Uterus (tissue), 4 donors: ENCODE data around the gene RASGRP1. TPM values are rescaled to one million over a fixed set of nuclear protein-coding genes. Genes with fewer than 3 reads are reported as not detected.

Experiments
- DNase-seq, 2 donors: peaks; one replicate each; pipeline ENCODE4 v3.0.0-alpha.2; 2019 to 2020
- H3K27ac ChIP-seq, 2 donors: fragments of 200-600 bp; sonication (generic); 1 replicate in 1 of 2; 2 replicates in 1 of 2; pipeline ENCODE4 v1.5.1; 2016 to 2018
- H3K27me3 ChIP-seq, 2 donors: fragments of 200-600 bp; sonication (generic); one replicate each; pipeline ENCODE4 v1.5.1; 2018 to 2019; ENCODE audit warnings: control low read depth in 1 of 2
- H3K36me3 ChIP-seq, 2 donors: fragments of 200-600 bp; sonication (generic); one replicate each; pipeline ENCODE4 v1.5.1; 2019; ENCODE audit warnings: control low read depth in 1 of 2
- H3K4me1 ChIP-seq, 2 donors: fragments of 200-600 bp; sonication (generic); one replicate each; pipeline ENCODE4 v1.5.1; 2018 to 2019; ENCODE audit warnings: control low read depth in 1 of 2
- H3K4me3 ChIP-seq, 2 donors: fragments of 200-600 bp; sonication (generic); 1 replicate in 1 of 2; 2 replicates in 1 of 2; pipeline ENCODE4 v1.5.1; 2018 to 2019; ENCODE audit warnings: mild to moderate bottlenecking in 1 of 2
- H3K9me3 ChIP-seq, 2 donors: fragments of 200-600 bp; sonication (generic); one replicate each; pipeline ENCODE4 v1.5.1; 2019; ENCODE audit warnings: control low read depth in 1 of 2
- POLR2A ChIP-seq, 2 donors: fragments of 450-650 bp; IDR thresholded peaks; one replicate each; pipeline ENCODE4 v1.6.1; 2016; ENCODE audit warnings: antibody characterized with exemption in 2 of 2, mild to moderate bottlenecking in 1 of 2, moderate library complexity in 1 of 2
- intact Hi-C: fragments of 100-400 bp; cut with DNase I; formaldehyde crosslinking; loops from one replicate; pipeline ENCODE4 v1.15.1; 2023; ENCODE audit warnings: low total_unique reads
- total RNA-seq, 4 donors: library from RNA; depleted of rRNA in 3 of 4; stranded (reverse); fragments of >200 nt in 3 of 4; gene quantifications; one replicate each; pipeline versions ENCODE4 v1.1.0 to v1.2.4, GENCODE V29; 2014 to 2023
- TF ChIP-seq, protein P1 (sequence below), 4 experiments: fragments of 200-600 bp in 2 of 4; fragments of 450-650 bp in 2 of 4; sonication (generic) in 2 of 4; IDR thresholded peaks; one replicate each; pipeline ENCODE4 v1.5.1; 2016 to 2019; ENCODE audit warnings: antibody characterized with exemption in 4 of 4, mild to moderate bottlenecking in 2 of 4, moderate library complexity in 1 of 4
- donor health status: DM: yes; HTN: yes; CAD: no.

Gene RASGRP1
- total RNA-seq, 4 donors from 2014 or later = under 0.01 to 0.82 (median 0.48) TPM; not detected in 1

DNA sequence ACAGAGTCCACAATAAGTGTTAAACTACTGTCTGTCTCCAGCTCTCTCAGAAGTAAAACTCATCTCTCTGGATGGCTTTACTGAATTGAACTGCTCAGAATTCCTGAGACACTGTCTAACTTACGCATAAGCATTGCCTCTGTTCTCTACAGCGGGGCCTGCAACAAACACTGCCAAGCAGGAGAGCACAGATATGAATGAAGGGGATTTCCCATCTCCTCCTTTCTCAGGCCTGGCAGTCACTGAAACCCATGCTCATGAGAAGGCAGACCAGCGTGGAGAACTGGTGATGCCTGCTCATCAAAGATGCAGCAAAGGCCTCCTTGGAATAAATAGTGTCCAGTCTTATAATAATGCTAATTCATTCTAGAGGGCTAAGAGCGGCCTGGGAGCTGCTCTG, 10.3 kb downstream of the RASGRP1 start:
- no peaks in the 10 kb centered on the region for H3K36me3 ChIP-seq
- TF ChIP-seq, protein P1, sequence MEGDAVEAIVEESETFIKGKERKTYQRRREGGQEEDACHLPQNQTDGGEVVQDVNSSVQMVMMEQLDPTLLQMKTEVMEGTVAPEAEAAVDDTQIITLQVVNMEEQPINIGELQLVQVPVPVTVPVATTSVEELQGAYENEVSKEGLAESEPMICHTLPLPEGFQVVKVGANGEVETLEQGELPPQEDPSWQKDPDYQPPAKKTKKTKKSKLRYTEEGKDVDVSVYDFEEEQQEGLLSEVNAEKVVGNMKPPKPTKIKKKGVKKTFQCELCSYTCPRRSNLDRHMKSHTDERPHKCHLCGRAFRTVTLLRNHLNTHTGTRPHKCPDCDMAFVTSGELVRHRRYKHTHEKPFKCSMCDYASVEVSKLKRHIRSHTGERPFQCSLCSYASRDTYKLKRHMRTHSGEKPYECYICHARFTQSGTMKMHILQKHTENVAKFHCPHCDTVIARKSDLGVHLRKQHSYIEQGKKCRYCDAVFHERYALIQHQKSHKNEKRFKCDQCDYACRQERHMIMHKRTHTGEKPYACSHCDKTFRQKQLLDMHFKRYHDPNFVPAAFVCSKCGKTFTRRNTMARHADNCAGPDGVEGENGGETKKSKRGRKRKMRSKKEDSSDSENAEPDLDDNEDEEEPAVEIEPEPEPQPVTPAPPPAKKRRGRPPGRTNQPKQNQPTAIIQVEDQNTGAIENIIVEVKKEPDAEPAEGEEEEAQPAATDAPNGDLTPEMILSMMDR (IDR thresholded peaks at IDR 0.05) = no peak
- no peak for TF ChIP-seq POLR2A (IDR thresholded peaks at IDR 0.05)
- no peaks in the 10 kb centered on the region for H3K4me1 ChIP-seq
- no peaks in the 10 kb centered on the region for H3K9me3 ChIP-seq
- no peak overlapping the region for H3K27ac ChIP-seq
- intact Hi-C loops = no loop called here
- no peak overlapping the region for H3K4me3 ChIP-seq
- no peak for DNase-seq
- no peaks in the 10 kb centered on the region for H3K27me3 ChIP-seq

DNA sequence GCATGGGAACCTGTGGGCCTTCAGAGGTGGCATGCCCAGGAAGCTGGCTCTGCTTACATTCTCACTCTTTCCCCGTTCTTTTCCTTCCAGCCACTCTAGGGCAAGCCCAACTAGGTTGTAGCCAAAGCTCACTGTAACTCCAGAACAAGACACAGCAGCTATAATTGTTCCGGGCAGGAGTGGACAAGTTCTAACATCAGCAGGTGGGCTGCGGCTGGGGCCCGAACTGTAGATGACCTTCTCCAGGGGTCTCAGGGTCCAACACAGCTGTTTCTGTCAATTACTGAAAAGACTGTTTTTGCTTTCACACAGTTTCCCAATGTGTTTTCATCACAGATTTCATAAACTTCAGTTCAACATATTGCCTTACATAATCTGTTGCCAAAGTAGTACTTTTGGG, 11.5 kb downstream of the RASGRP1 start:
- intact Hi-C loops = no loop called here
- no peaks in the 10 kb centered on the region for H3K4me1 ChIP-seq
- TF ChIP-seq, protein P1 (IDR thresholded peaks at IDR 0.05) = no peak
- no peak for TF ChIP-seq POLR2A (IDR thresholded peaks at IDR 0.05)
- H3K27ac ChIP-seq = no peak overlapping the region
- H3K27me3 ChIP-seq = no peaks in the 10 kb centered on the region
- no peaks in the 10 kb centered on the region for H3K9me3 ChIP-seq
- DNase-seq = no peak
- H3K4me3 ChIP-seq = no peak overlapping the region
- H3K36me3 ChIP-seq = no peaks in the 10 kb centered on the region

DNA sequence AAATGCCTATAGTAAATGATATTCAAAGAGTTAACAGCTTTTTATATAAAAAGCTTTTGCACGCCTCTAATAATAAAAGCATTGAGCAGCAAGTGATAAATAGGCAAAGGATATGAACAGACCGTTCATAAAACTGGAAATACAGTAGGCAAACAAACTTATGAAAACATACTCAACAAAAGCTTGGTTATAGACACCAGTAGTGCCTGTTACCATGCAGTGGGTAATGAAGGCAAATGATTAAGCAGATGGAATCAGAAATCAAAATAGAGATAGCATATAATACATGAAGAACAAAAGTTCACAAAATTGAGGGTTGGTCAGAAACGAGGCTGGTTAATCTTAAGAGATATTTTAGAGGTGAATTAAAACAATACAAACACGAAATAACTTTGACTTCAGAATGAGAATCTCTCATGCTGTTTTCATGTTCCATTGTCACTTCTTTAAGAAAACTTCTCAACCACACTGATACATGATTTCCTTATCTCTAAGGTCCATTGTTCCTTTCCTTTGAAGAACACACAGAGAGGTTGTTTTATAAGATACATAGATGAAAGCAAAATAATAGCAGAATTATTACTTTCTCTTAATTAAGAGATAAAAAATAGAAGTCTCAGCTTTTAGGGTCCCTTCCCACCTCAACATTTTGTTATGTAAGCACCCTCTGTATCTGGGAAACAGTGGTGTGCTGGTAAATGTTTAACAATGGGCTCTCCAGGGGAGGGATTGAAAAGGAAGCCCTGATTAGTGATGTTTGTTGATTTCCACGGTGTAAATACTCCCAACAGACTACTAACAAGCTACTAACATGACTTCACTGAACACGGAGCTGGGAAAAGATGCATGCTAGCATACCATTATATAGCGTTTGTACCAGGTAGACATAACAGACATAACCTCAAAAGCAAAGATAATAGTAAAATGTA, 12.6 kb downstream of the RASGRP1 start:
- Histone ChIP-seq H3K27me3 (no peaks in the 10 kb centered on the region), H3K9me3 (no peaks in the 10 kb centered on the region), H3K4me1 (no peaks in the 10 kb centered on the region), H3K4me3 (no peak overlapping the region), H3K27ac (no peak overlapping the region), H3K36me3 (no peaks in the 10 kb centered on the region)
- DNase-seq = no peak
- intact Hi-C loops = no loop called here
- no peak for TF ChIP-seq POLR2A (IDR thresholded peaks at IDR 0.05)
- TF ChIP-seq, protein P1 (IDR thresholded peaks at IDR 0.05) = no peak

DNA sequence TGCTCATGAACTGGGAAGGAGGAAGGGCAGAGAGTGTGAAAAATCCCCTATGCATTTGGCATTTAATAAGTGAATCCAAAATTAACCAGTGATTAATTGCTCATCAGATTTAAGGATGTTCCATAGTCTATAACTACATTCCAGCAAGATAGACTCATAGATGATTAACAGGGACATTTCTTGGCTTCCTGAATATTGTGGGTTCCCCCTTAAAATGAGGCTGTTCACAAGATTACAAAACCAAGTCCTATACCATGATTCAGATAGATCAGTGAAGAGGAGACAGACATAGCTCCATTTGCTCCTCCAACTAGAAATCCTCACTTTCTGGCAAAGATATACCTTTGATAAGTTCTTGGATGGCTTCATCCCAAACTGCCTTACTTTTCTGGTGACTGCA, 15.4 kb downstream of the RASGRP1 start:
- intact Hi-C loops = no loop called here
- no peak for DNase-seq

More for the DNA sequence above, 15.4 kb downstream of the RASGRP1 start:
- Histone ChIP-seq H3K27me3 (no peaks in the 10 kb centered on the region), H3K36me3 (no peaks in the 10 kb centered on the region), H3K4me3 (no peak overlapping the region), H3K27ac (no peak overlapping the region), H3K9me3 (no peaks in the 10 kb centered on the region), H3K4me1 (no peaks in the 10 kb centered on the region)
- TF ChIP-seq POLR2A (IDR thresholded peaks at IDR 0.05) = no peak
- TF ChIP-seq, protein P1 (IDR thresholded peaks at IDR 0.05) = no peak
